Ishikawa (cell line): ENCODE results near the gene RCAN2.

Experiments used
- CEBPB ChIP-seq: IDR thresholded peaks from 2 replicates; pipeline ENCODE4 v1.6.1; 2012
- CREB1 ChIP-seq: IDR thresholded peaks from 2 replicates; pipeline ENCODE4 v1.6.1; 2012; ENCODE audit warnings: low read depth
- MAX ChIP-seq: IDR thresholded peaks from 2 replicates; pipeline ENCODE4 v1.6.1; 2012
- TAF1 ChIP-seq: IDR thresholded peaks from 2 replicates; pipeline ENCODE4 v1.6.1; 2012; ENCODE audit warnings: low read depth, mild to moderate bottlenecking
- TEAD4 ChIP-seq: IDR thresholded peaks from 2 replicates; pipeline ENCODE4 v1.6.1; 2012
- YY1 ChIP-seq: IDR thresholded peaks from 2 replicates; pipeline ENCODE4 v1.6.1; 2012; ENCODE audit warnings: low read depth
- TF ChIP-seq, protein P1 (sequence below): IDR thresholded peaks from 2 replicates; pipeline ENCODE4 v1.6.1; 2012; ENCODE audit warnings: low read depth, mild to moderate bottlenecking

DNA sequence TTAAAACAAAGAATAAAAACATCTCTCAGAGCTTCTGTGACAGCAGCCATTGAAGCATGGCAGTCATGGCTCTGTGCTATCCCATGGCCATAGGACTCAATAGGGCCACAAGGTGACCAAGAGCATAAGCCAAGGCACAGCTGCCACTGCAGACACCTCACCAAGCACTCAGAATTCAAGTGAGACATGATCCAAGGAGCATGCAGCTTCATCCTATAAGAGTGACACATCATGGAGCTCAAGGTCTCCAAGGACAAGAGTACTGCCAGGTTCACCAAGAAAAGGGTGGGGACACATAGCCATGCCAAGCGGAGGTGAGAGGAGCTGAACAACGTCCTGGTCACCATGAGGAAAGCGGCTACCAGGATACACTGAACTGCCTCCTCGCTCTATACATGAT lies 53.0 kb downstream of the RCAN2 start:
- TF ChIP-seq TEAD4 = no peak
- TF ChIP-seq CEBPB = no peak
- TF ChIP-seq MAX = no peak
- TF ChIP-seq TAF1 = no peak
- no peak for TF ChIP-seq CREB1
- TF ChIP-seq, protein P1, sequence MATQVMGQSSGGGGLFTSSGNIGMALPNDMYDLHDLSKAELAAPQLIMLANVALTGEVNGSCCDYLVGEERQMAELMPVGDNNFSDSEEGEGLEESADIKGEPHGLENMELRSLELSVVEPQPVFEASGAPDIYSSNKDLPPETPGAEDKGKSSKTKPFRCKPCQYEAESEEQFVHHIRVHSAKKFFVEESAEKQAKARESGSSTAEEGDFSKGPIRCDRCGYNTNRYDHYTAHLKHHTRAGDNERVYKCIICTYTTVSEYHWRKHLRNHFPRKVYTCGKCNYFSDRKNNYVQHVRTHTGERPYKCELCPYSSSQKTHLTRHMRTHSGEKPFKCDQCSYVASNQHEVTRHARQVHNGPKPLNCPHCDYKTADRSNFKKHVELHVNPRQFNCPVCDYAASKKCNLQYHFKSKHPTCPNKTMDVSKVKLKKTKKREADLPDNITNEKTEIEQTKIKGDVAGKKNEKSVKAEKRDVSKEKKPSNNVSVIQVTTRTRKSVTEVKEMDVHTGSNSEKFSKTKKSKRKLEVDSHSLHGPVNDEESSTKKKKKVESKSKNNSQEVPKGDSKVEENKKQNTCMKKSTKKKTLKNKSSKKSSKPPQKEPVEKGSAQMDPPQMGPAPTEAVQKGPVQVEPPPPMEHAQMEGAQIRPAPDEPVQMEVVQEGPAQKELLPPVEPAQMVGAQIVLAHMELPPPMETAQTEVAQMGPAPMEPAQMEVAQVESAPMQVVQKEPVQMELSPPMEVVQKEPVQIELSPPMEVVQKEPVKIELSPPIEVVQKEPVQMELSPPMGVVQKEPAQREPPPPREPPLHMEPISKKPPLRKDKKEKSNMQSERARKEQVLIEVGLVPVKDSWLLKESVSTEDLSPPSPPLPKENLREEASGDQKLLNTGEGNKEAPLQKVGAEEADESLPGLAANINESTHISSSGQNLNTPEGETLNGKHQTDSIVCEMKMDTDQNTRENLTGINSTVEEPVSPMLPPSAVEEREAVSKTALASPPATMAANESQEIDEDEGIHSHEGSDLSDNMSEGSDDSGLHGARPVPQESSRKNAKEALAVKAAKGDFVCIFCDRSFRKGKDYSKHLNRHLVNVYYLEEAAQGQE = no peak
- TF ChIP-seq YY1 = no peak
